SK-N-SH treated with all-trans-retinoic acid at 6 μM for 48 hours (cell line): Measurements from ENCODE around the gene ELAC1.
A peak's percentile ranks its signal among the peaks of the same experiment; 100 is the strongest.

Experiments used
- ARNTL ChIP-seq: fragments of 450-650 bp; formaldehyde crosslinking; IDR thresholded peaks from 2 replicates; pipeline ENCODE4 v1.5.0; 2020; ENCODE audit warnings: low read depth, mild to moderate bottlenecking, moderate library complexity, borderline replicate concordance
- BACH2 ChIP-seq: fragments of 250-450 bp; sonication (Bioruptor Pico); IDR thresholded peaks from 2 replicates; pipeline ENCODE4 v1.9.0; 2021; ENCODE audit warnings: mild to moderate bottlenecking, borderline replicate concordance
- ESRRG ChIP-seq: fragments of 250-450 bp; sonication (Bioruptor Pico); IDR thresholded peaks from 2 replicates; pipeline ENCODE4 v1.6.1; 2021; ENCODE audit warnings: mild to moderate bottlenecking
- OSR1 ChIP-seq: fragments of 250-450 bp; sonication (Bioruptor Pico); IDR thresholded peaks from 2 replicates; pipeline ENCODE4 v1.8.0; 2022; ENCODE audit warnings: moderate library complexity, mild to moderate bottlenecking, inconsistent platforms
- PATZ1 ChIP-seq: fragments of 250-450 bp; sonication (Bioruptor Pico); IDR thresholded peaks from 2 replicates; pipeline ENCODE4 v1.8.0; 2020; ENCODE audit warnings: mild to moderate bottlenecking, moderate library complexity, borderline replicate concordance
- POU6F1 ChIP-seq: fragments of 250-450 bp; sonication (Bioruptor Pico); IDR thresholded peaks from 2 replicates; pipeline ENCODE4 v1.8.0; 2021; ENCODE audit warnings: low read depth, mild to moderate bottlenecking, moderate library complexity, borderline replicate concordance
- PPARA ChIP-seq: fragments of 250-450 bp; sonication (Bioruptor Pico); IDR thresholded peaks from 2 replicates; pipeline ENCODE4 v1.5.0; 2020; ENCODE audit warnings: mild to moderate bottlenecking, borderline replicate concordance
- TCF4 ChIP-seq: fragments of 250-450 bp; sonication (Bioruptor Pico); IDR thresholded peaks from 2 replicates; pipeline ENCODE4 v1.8.0; 2021; ENCODE audit warnings: mild to moderate bottlenecking, moderate library complexity, borderline replicate concordance
- TOX ChIP-seq: fragments of 250-450 bp; sonication (Bioruptor Pico); IDR thresholded peaks from 2 replicates; pipeline ENCODE4 v1.8.0; 2021; ENCODE audit warnings: mild to moderate bottlenecking, moderate library complexity, borderline replicate concordance
- TSHZ2 ChIP-seq: fragments of 250-450 bp; sonication (Bioruptor Pico); IDR thresholded peaks from 2 replicates; pipeline ENCODE4 v1.5.0; 2020; ENCODE audit warnings: mild to moderate bottlenecking, moderate library complexity
- ZC3H10 ChIP-seq: fragments of 250-450 bp; sonication (Bioruptor Pico); IDR thresholded peaks from 2 replicates; pipeline ENCODE4 v1.5.1; 2021; ENCODE audit warnings: mild to moderate bottlenecking, moderate library complexity
- ZNF8 ChIP-seq: fragments of 450-650 bp; formaldehyde crosslinking; IDR thresholded peaks from 2 replicates; pipeline ENCODE4 v1.5.0; 2020; ENCODE audit warnings: mild to moderate bottlenecking, moderate library complexity

GRCh38 chr18:50967714-50968661 lies at the start of gene ELAC1:
- TF ChIP-seq TOX (CRISPR knock-in tag) = no peak
- peak; percentile 45; the same call in 1 of the 2 replicates for TF ChIP-seq PATZ1 (CRISPR knock-in tag)
- TF ChIP-seq ARNTL (CRISPR knock-in tag) = no peak
- no peak for TF ChIP-seq TSHZ2 (CRISPR knock-in tag)
- TF ChIP-seq TCF4 (CRISPR knock-in tag) = no peak
- TF ChIP-seq ZC3H10 (CRISPR knock-in tag) = no peak
- TF ChIP-seq ZNF8 (CRISPR knock-in tag) = peak; percentile 72
- no peak for TF ChIP-seq BACH2 (CRISPR knock-in tag)
- no peak for TF ChIP-seq POU6F1
- TF ChIP-seq ESRRG (CRISPR knock-in tag) = no peak
- TF ChIP-seq PPARA = no peak
- no peak for TF ChIP-seq OSR1 (CRISPR knock-in tag)
